ENCODE data around the gene ANKRD7.

Gene ANKRD7

DNA sequence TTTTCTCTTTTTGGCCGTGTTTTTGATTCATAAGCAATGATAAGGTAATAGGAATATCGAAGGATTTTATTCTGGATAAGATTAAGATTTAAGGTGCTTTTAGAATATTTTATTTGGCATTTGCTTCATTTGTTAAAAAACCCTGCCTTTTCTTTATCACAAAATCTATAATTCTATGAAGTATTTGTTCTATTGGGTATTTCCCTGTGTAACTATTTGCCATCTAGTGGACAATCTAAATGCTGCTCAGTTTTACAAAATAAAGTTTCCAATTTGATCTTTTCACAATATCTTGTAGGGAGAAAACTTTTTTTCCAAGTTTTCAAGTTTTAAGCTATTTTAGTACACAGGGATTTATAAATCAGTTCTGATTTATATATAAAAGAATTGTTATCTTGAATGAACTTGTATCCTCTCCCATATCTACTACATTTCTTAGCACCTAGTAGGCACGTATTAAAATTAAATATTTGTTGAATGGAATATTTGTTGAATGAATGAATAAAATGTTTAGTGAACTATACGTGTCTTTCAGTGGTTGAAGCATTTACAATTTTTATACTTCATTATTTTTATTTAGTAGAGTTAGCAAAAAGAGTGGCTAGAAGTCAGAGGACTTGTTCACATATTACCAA, 26.5 kb downstream of the ANKRD7 start:
- H3K4me3 ChIP-seq (replicated peaks in 1 of 2; ENCODE audit: low read depth in 2 of 2, low read length in 2 of 2) = no peak overlapping the region
- TF ChIP-seq, protein P1, sequence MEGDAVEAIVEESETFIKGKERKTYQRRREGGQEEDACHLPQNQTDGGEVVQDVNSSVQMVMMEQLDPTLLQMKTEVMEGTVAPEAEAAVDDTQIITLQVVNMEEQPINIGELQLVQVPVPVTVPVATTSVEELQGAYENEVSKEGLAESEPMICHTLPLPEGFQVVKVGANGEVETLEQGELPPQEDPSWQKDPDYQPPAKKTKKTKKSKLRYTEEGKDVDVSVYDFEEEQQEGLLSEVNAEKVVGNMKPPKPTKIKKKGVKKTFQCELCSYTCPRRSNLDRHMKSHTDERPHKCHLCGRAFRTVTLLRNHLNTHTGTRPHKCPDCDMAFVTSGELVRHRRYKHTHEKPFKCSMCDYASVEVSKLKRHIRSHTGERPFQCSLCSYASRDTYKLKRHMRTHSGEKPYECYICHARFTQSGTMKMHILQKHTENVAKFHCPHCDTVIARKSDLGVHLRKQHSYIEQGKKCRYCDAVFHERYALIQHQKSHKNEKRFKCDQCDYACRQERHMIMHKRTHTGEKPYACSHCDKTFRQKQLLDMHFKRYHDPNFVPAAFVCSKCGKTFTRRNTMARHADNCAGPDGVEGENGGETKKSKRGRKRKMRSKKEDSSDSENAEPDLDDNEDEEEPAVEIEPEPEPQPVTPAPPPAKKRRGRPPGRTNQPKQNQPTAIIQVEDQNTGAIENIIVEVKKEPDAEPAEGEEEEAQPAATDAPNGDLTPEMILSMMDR (IDR thresholded peaks at IDR 0.05; ENCODE audit: low read depth, low read length) = no peak
- no peak for DNase-seq (ENCODE audit: low read depth in 2 of 2)

DNA sequence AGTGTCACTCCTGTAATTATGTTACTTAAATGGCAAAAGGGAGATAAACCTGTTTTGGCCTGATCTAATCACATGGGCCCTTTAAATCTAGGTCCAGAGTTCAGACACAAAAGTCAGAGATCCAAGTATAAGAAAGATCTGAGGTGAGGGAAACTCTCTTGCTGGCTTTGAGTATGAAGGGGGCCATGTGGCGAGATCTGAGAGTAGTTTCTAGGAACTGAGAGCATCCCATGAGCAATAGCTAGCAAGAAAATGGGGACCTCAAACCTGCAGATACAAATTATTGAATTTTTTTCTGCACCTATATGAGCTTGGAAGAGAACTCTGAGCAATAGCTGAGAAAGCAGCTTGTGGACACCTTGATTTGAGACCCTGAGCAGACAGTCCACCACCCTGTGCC, 27.6 kb downstream of the ANKRD7 start:
- DNase-seq (ENCODE audit: low read depth in 2 of 2) = no peak
- no peak overlapping the region for H3K4me3 ChIP-seq (replicated peaks in 1 of 2; ENCODE audit: low read depth in 2 of 2, low read length in 2 of 2)
- TF ChIP-seq, protein P1 (IDR thresholded peaks at IDR 0.05; ENCODE audit: low read depth, low read length) = no peak

DNA sequence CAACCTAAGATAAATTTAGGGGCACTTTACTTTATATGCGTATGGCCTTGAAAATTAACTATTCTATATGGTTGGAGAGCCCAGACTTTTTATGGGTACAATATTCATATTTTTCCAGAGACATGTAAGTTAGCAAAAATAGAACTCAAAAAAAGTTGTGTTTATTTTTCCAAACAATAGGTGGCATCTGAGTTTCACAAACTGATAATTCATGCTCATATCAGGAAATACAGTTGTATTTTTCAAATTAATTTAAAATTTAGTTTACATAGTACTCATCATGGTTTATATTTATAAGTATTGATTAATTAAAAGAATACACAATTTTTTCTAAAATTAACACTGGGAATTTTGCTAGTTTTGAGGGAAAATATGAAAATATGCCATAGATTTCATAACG, 34.6 kb downstream of the ANKRD7 start:
- no peak for DNase-seq (ENCODE audit: low read depth in 2 of 2)
- no peak overlapping the region for H3K4me3 ChIP-seq (replicated peaks in 1 of 2; ENCODE audit: low read depth in 2 of 2, low read length in 2 of 2)
- TF ChIP-seq, protein P1 (IDR thresholded peaks at IDR 0.05; ENCODE audit: low read depth, low read length) = no peak

DNA sequence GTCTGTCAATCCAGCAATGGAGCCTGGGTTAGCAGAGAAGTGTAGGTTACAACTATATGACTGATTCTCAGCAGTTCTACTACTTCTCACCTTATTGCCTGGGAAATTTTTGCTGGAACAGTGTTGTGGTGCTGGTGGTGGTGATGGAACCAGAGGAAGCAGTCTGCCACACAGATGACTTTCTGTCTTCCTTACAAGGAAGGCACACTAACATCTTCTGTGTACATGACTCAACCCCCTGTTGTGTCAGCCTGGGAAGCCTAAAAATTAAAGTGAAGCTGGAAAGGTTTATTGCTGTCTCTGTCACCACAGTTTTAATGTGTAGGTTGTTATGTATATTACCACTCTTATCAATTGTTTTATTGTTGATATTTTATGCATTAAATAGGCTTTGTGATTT, 40.3 kb downstream of the ANKRD7 start:
- no peak for DNase-seq (ENCODE audit: low read depth in 2 of 2)
- no peak overlapping the region for H3K4me3 ChIP-seq (replicated peaks in 1 of 2; ENCODE audit: low read depth in 2 of 2, low read length in 2 of 2)
- TF ChIP-seq, protein P1 (IDR thresholded peaks at IDR 0.05; ENCODE audit: low read depth, low read length) = no peak

DNA sequence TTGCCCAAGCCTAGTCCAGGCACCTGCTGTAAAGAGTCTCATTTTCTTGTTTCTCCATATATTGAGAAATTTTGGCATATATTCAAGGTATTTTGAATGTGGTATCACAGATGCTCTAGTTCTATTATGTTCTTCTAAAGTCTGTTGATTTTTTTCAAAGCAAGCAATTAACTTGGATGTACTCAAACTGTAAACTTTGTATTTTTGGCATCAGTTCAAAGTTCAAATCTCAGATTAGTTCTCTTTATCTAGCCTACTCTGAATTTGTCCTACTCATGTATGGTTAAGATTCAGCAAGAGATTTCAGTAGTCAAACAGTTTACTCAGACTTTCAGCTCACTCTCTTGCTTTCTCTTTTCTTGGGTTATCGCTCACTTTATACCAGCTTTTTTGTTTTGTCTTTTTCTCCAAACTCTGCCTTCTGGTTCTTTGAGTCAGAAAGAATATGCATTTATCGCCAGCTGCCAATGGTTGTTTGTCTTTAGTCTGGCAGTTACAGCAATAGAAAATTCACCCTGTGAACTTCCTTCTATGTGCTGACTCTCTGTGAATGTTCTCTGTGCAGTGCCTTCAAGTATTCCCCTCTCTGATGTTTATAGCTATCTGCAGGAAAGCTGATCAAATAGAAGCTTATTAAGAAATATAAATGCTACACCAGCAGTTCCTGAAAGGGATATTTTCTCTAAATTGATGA, 56.0 kb downstream of the ANKRD7 start:
- DNase-seq (ENCODE audit: low read depth in 2 of 2) = no peak
- H3K4me3 ChIP-seq (replicated peaks in 1 of 2; ENCODE audit: low read depth in 2 of 2, low read length in 2 of 2) = no peak overlapping the region
- TF ChIP-seq, protein P1 (IDR thresholded peaks at IDR 0.05; ENCODE audit: low read depth, low read length) = no peak

DNA sequence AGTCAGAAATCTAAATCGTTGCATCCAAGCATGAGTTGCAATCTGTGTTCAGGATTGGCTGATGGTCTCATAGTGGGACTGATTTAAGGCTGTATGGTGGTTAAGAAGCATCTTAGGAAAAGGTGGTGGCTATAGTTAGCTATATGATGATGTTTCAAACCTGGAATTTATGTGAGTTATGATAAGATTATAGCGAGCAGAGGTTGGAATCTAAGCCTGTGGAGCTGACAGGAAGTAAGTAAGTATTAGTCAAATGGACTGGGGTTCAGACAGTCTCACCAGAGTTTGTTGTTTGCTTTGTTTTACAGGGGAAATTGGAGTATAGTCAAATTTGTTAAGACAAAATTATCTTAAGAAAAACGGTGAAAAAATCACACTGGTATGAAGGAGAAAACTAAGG, 56.7 kb downstream of the ANKRD7 start:
- no peak for DNase-seq (ENCODE audit: low read depth in 2 of 2)
- TF ChIP-seq, protein P1 (IDR thresholded peaks at IDR 0.05; ENCODE audit: low read depth, low read length) = no peak
- H3K4me3 ChIP-seq (replicated peaks in 1 of 2; ENCODE audit: low read depth in 2 of 2, low read length in 2 of 2) = no peak overlapping the region

Data from cardiac fibroblast (primary cell).